DMS79 (cell line): ENCODE measurements around the gene EMSY.

Experiments
- DNase-seq: peaks from one replicate; lab custom pipeline; 2025; lab: John Stamatoyannopoulos, UW

Gene EMSY

GRCh38 chr11:76597533-76598425 lies 153.0 kb downstream of the EMSY start:
- no peak for DNase-seq

DNA sequence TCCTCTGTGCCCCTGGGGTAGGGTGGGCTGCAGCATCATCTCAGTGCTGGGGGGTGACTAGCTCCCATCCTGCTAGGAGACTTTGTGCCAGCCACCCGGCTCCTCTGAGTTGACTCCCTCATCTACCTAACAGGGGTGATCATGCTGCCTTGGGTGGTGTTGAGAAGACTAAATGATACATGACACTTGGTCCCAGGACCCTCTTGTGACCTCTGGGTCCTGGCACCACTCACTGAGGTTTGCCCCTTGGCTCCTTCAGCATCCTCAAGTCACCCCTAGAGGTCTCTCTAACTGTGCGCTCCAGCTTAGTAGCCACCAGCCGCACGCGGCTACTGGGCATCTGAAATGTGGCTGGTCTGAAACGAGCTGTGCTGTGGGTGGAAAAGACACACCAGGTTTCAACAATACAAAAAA lies 153.6 kb downstream of the EMSY start:
- no peak for DNase-seq

- no peak for DNase-seq
These were observed 154.5 kb downstream of the EMSY start for GRCh38 chr11:76599041-76600013.

DNA sequence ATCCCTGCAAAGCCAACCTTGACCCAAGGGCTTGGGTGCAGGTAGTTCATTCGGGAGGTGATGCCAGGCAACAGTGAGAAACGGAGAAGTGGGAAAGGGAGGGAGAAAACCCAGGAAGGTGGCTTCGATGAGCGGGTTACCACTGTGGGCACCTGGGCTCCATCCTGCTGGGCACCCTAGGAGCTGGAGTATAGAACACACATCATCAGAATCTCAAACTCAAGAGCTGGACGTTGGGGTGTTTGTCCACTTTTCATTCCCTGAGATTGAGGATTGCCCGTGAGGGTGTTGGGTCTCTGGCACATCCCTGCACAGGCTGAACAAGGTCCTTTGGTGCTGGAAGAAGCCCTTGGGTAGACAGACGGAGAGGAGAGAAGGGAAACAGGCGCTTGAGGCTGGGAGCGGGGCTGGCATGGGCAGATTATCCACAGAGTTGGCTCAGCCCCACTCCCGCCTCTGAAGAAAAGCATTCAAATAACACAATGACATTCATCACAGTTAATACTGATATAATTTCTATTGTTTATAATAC lies 155.4 kb downstream of the EMSY start:
- no peak for DNase-seq

GRCh38 chr11:76601272-76601671 lies 156.5 kb downstream of the EMSY start:
- DNase-seq = no peak

- no peak for DNase-seq
These were observed 156.9 kb downstream of the EMSY start for GRCh38 chr11:76601724-76602123.

DNA sequence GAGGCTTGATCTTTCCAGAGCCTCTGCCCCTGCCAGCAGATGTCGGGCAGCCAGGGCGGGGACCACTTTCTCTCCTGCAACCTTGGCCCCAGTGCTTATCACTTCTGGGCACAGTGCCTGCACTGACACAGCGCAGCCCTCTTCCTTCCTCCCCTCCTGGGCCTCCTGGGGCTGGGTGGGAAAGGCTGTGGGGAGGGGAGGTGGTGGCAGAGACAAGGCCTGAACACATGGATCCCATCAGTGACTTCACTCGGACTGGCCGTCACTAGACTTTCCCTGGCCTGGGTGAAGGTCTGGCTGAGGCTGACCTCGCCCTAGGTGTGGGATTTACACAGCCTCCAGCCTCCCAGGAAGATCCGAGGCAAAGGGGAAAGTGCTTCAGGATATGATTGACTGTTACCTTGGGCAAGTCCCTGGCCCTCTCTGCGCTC lies 157.6 kb downstream of the EMSY start:
- DNase-seq = no peak
